H1 (cell line): Measurements from ENCODE around the gene CALD1.

ENCODE experiments used
- CREB1 ChIP-seq: IDR thresholded peaks from 2 replicates; pipeline ENCODE4 v1.6.1; 2012; ENCODE audit warnings: inconsistent platforms
- JUN ChIP-seq: IDR thresholded peaks from 2 replicates; pipeline ENCODE4 v1.6.1; 2011; ENCODE audit warnings: low read depth, mild to moderate bottlenecking, improper control_type of control experiment, low read length
- TCF12 ChIP-seq: IDR thresholded peaks from 2 replicates; pipeline ENCODE4 v1.6.1; 2011; ENCODE audit warnings: low read depth, mild to moderate bottlenecking, low read length
- TF ChIP-seq, protein P1 (sequence below), 3 experiments: IDR thresholded peaks; 1 replicate in 2 of 3; 2 replicates in 1 of 3; pipeline versions ENCODE4 v1.5.1 to v1.6.1; 2011; ENCODE audit warnings: low read length in 3 of 3, mild to moderate bottlenecking in 3 of 3, inconsistent platforms in 2 of 3, low read depth in 1 of 3, moderate library complexity in 1 of 3; ENCODE audit not compliant: insufficient read depth in 1 of 3; ENCODE audit errors: control extremely low read depth in 1 of 3

GRCh38 chr7:134874407-134874806 is 95.0 kb downstream of the CALD1 start:
- TF ChIP-seq CREB1 (no peak), JUN (no peak), TCF12 (no peak)
- TF ChIP-seq, protein P1, sequence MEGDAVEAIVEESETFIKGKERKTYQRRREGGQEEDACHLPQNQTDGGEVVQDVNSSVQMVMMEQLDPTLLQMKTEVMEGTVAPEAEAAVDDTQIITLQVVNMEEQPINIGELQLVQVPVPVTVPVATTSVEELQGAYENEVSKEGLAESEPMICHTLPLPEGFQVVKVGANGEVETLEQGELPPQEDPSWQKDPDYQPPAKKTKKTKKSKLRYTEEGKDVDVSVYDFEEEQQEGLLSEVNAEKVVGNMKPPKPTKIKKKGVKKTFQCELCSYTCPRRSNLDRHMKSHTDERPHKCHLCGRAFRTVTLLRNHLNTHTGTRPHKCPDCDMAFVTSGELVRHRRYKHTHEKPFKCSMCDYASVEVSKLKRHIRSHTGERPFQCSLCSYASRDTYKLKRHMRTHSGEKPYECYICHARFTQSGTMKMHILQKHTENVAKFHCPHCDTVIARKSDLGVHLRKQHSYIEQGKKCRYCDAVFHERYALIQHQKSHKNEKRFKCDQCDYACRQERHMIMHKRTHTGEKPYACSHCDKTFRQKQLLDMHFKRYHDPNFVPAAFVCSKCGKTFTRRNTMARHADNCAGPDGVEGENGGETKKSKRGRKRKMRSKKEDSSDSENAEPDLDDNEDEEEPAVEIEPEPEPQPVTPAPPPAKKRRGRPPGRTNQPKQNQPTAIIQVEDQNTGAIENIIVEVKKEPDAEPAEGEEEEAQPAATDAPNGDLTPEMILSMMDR (IDR thresholded peaks at IDR 0.05; ENCODE audit: control extremely low read depth in 1 of 3, insufficient read depth in 1 of 3, low read depth in 1 of 3, low read length in 3 of 3) = no peak
